ENCODE measurements around the gene ALPG.
"Not testable (repeated sequence)": the region's sequence is repeated elsewhere in the genome, so short reads cannot be mapped to it uniquely, and the experiment has no call there.

DNA sequence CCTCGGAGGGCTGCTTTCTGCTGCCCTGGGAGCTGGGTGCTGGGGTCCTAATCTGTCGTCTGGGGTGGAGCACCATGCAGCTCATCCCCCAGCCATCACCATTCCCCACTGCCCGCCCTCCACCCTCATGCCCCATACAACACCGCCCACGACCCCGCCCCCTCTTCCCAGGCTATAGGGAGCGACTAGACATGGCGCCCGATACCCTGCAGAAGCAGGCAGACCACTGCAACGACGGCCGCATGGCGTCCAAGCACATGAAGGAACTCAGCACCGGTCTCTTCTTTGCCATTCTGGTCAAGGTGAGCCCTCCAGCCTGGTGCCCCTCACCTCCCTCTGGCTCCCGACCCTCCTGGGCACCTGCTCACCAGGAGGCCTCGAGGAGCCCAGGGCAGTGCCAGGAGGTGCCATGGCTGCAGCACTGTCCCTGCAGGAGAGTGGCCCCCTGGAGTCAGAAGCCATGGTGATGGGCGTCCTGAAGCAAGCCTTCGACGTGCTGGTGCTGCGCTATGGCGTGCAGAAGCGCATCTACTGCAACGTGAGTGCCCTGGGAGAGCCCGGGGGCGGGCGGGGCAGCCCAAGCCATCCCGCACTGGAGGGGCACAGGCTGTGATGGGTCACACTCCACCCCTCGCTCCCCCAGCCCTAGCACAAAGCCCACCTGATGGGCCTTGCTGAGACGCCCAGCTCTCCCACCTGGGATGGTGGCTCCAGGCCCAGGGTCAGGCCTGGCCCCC lies 38.7 kb downstream of the ALPG start:
- TF ChIP-seq CTCF, POLR2A (IDR thresholded peaks at IDR 0.05): not testable (repeated sequence)
